Stimulated activated CD8-positive, alpha-beta memory T cell treated with anti-CD3 and anti-CD28 coated beads, Interleukin-12 subunit alpha, Interleukin-12 subunit beta, amount 100 ng/mL, for 1 hour (primary cell): ENCODE measurements around the gene LSM14B.

Source experiments
- DNase-seq: peaks from one replicate; pipeline ENCODE4 v3.0.0-alpha.2; 2020; ENCODE audit warnings: low read depth

The LSM14B gene

DNA sequence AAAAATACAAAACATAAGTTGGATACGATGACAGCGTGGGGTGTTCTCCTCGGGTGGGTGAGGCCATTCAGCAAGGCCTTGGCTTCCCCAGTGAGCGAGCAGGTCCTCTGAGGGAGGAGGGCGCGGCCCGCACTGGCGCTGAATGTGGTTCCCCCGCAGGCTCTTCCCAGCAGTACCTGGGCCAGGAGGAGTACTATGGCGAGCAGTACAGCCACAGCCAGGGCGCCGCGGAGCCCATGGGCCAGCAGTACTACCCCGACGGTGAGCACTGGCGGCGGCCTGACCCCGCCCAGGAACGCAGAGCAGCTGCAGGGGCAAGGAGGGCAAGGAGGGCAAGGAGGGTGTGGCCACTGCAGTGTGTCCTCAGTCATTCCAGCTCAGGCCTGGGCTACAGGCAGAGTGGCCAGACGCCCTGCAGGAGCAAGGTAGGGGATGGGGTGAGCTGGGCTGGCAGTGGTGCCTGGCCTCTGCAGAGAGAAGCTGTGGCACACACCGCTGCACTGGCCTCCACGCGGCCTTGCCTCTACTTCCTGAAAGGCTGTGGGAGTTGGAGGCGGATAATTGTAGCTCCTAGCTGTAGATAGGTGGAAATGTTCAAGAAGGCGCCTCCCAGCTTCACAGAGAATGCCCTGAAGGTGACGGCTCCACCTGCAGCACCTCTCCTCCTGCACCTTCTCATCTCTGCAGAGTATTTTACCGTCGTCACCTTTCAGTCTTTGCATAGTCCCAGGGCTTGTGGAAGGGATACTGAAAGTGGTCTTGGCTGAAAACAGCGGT, 41.9 kb downstream of the LSM14B start:
- DNase-seq: no peak

DNA sequence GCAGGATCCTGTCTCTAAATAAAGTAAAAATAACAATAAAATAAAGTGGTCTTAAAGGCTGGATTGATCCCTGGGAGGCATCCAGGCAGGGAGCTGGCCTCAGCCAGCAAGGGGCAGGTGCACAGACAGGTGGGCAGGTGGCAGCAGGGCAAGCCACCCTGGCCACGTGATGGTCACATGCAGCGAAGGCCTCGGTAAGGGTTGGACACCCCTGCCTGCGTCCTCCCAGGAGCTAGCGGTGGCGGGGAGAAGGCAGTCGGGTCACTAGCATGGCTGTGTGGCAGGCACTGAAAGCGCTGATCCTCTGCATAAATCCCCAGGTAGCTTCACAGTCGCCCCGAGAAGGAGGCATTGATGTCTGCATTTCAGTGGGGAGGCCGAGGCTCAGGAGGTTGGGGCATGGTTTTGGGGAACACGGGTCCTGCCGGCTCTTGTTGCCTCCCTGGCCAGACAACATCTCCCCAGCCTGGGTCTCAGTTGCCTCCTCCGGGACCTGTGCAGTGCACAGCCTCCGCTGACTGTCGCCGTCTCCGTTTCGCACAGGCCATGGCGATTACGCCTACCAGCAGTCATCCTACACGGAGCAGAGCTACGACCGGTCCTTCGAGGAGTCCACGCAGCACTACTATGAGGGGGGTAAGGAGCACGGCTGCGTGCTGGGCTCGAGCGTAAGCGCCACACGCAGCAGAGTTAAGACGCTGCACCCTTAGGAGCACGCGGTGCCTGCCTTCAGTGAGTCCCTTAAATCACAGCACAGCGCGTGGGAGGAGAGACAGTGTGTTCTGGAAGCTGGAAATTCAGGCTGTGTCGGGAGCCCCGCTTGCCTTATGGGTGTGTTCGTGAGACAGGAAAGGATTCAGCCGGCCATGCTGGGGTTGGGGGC, 42.8 kb downstream of the LSM14B start:
- no peak for DNase-seq

DNA sequence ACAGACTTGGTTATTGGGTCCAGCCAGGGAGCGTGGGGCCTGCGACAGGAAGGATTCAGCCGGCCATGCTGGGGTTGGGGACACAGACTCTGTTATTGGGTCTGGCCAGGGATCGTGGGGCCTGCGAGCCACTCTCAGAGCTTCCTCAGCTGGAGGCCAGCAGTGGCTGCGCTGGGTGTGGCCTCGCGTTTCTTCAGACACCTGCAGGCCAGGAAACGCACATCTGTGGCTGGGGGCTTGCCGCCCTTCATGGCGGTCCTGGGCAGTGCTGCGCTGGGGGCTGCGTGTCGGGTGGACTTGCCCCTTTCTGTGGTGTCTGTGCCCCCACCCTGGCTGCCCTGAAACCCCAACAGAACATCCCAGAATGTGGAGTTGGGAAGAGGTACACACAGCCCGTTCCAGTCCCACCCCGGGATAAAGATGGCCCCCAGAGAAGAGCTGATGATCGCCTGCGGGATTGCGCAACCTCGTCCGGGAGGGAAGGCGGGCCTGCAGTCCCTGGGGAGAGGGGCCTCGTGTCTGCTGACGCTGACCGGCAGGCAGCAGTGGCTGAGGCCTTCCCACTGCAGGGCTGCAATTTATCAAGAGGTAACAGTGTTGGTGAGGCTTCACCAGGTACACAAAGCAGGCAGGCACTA, 43.6 kb downstream of the LSM14B start:
- DNase-seq: no peak

DNA sequence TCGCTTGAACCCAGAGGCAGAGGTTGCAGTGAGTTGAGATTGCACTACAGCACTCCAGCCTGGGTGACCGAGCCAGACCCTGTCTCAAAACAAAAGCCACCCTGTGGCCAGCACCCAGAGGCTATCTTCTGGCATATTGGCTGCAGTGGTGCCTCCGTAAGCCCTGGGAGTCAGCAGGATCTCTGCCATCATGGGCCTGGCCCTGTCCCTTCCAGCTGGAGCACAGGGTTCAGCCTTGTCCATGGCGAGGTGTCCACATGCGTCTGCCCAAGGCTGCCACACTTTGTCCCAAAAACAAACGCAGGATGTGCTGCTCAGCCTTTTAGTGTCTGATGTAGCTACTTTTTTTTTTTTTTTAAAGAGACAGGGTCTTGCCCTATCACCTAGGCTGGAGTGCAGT, 45.2 kb downstream of the LSM14B start:
- DNase-seq: no peak

DNA sequence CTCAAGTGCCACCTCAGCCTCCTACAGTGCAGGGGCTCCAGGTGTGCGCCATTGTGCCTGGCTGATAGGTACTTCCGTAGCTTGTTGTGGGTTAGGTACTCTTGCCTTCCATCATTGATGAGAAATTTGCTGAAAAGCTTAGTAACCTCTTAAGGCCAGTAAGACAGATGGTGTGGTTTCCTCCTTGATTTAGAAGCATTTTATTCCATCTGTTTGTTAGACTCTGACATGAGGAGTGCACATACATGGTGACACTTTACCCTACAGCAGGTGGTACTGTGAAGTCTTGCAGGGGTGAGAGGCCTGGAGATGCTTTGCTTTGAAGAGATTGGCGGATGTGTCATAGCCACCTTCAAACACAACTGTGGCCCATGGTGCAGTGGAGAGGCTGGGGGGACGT, 45.8 kb downstream of the LSM14B start:
- no peak for DNase-seq

DNA sequence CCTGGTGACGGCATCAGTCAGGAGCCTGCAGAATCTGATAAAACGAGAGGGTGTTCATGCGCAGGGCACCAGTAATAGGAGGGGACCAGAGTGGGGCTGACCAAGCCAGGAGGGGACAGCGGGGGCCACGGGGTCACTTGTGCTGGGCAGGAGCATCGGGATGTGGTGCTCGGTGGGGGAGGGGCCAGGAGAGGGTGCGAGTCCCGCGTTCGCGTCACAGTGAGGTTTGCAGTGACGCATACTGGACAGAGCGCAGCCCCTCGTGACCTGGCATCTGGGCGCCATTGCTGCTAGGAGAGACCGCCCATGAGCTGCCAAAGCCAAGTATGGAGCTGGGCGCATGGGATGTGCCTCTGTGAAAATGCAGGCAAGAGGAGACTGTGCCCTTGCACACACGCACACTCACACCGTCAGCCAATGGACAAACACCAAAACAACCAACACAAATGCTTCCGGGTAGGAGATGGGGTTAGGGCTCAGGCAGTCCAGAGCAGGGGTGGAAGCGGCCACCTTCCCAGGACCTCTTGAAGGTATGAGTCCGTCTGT, 46.7 kb downstream of the LSM14B start:
- no peak for DNase-seq

DNA sequence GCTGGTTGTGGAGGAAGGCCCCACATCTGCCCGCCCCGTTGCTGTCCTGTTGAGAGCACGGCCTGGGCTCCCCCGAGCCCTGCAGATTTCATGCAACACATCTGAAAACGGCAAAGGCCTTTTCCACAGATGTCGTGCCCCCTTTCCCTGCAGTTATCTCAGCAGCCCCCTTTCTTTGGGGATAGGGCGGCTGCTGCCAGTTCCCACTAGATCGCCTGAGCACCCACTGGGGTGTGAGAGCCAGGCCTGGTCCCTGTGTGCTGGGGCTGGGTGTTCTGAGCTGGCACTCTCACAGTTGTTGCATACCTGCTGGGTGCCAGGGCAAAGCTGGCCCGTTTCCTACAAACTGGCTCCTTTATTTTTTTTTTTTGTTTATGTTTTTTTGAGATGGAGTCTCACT, 48.3 kb downstream of the LSM14B start:
- no peak for DNase-seq

DNA sequence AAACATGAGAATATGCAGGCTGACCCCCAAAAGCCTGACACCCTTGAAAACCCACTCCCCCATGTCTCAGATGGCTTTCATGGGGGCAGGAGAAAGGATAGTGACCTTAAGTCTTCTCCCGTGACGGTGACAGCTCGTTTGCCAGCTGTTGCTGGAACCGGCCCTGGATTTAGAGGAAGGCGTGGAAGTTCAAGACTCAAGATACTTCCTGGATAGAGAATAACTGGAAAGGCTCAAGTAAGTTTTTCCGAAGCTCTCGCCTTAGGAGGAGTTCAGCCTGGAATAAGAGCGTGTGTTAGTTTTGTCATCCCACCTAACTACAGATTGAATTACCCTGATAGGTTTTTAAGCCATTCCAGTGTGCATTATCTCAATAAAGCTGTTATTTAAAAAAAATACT, 49.0 kb downstream of the LSM14B start:
- no peak for DNase-seq

DNA sequence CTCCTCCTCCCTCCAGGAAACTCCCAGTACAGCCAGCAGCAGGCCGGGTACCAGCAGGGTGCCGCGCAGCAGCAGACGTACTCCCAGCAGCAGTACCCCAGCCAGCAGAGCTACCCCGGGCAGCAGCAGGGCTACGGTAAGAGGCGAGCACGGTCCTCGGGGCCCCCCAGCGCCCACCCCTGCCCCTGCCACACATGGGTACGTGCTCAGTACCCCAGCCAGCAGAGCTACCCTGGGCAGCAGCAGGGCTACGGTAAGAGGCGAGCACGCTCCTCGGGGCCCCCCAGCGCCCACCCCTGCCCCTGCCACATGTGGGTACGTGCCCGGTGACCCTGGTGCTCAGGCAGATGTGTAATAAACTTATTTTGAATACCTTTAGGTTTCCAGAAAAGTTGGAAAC, 50.4 kb downstream of the LSM14B start:
- DNase-seq: no peak

DNA sequence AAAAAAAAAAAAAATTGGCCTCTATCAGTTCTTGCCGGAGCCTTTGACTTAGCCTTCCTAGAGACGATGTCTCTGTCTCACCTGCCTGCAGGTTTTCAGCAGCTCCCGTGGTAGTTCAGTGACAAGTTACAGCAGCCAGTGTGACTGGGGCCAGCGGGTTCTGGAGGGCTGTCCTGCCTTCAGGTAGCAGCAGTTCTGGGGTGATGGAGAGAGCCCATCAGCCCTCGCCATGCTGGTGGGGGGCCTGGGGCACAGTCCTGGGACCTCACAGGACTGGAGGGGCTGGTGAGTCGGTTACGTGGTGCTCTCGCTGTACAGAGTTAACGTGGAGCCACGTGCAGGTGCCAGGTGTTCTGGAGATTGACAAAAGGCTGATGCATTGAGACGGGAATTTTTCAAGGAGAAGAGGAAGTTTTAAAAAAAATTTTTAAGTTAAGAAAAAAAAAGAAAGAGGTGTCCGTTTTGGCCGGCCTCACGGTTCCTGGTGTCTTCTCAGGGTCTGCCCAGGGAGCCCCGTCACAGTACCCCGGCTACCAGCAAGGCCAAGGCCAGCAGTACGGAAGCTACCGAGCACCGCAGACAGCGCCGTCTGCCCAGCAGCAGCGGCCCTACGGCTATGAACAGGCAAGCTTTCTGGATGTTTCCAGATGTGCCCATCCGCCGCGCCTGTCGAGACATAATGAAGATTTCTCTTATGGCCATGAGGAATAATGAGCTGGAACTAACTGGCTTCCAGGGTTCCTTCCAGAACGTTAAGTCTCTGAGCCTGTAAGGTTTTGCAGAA, 51.9 kb downstream of the LSM14B start:
- no peak for DNase-seq

DNA sequence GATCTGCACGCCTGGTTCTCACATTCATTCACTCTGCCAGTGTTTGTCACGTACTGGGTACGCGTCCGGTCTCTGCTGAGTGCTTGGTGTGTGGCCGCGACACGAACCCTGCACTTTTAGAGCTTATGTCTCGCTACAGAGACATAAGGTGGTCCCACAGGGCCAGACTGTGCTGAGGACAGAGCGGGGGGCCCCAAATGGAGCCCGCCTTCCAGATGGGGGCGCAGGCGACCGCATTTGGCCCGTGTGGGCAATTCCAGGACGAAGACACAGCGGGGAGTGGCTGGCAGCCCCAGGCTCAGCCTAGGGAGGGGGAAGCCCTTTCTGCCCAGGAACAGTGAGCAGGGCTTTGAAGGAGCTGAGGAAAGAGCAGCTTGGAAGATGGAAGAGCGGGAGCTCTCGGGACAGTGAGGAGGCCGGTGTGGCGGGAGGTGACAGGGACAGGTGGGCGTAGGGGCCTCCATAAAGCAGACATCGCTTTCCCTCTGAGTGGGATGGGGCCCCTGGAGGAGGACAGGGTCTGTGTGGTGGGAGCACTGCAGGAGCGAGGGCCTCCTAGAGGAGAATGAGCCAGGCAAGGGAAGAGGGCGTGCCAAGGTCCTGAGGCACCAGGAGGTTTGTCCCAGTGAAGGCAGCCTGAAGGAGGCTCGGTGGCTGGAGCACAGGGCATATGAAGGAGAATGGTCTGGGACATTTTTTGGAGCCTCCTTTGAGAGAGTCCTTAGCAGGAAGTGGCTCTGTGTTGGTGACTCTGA, 52.8 kb downstream of the LSM14B start:
- no peak for DNase-seq

DNA sequence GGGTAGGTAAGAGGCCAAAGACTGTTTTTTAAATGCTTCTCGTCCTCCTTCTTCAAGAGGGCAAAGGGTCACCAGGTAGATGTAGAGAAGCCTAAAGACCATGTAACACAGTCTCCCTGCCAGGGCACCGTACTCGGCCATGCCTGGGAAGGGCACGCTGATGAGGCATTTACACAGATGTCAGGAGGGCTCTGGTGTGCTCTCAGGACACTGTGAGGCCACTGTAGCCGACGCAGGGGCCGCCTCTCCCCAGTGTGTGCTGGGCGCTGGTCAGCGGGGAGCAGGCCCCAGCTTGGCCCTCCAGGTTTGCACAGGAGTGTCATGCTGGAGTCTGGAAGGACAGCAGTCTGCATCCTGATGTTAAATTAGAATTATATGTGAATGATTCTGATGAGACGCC, 53.4 kb downstream of the LSM14B start:
- no peak for DNase-seq

DNA sequence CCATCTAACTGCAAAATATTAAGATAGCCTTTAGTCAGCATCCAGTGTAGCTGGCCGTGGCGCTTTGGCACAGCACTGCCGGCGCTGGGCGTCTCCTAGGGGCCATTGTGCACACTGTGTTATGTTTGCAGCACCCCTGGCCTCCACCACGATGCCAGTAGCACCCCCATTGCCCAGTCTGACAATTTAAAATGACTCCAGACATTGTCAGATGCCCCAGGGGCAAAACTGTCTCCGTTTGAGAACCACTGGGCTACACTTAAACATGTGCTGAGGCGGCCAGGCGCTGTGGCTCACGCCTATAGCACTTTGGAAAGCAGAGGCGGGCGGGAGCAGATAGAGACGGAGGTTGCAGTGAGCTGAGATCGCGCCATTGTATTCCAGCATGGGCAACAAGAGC, 54.6 kb downstream of the LSM14B start:
- no peak for DNase-seq

DNA sequence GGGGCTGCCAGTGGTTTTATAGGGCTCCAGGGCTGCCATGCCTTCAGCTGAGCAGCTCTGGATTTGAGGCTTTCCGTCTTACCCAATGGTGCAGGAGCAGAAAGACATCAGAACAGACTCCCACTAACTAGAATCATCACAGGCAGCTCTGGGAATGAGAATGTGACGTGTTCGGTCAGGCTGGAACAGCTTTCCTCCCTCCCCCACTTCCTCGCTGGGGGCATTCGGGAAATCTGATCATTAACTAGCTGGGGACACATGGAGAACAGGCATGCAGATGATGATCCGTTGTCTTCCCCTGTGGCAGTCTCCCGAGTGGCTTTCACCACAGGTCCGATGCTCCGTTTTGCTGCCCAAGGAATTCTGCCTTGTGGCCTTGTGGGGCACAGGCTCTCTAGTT, 55.0 kb downstream of the LSM14B start:
- no peak for DNase-seq

DNA sequence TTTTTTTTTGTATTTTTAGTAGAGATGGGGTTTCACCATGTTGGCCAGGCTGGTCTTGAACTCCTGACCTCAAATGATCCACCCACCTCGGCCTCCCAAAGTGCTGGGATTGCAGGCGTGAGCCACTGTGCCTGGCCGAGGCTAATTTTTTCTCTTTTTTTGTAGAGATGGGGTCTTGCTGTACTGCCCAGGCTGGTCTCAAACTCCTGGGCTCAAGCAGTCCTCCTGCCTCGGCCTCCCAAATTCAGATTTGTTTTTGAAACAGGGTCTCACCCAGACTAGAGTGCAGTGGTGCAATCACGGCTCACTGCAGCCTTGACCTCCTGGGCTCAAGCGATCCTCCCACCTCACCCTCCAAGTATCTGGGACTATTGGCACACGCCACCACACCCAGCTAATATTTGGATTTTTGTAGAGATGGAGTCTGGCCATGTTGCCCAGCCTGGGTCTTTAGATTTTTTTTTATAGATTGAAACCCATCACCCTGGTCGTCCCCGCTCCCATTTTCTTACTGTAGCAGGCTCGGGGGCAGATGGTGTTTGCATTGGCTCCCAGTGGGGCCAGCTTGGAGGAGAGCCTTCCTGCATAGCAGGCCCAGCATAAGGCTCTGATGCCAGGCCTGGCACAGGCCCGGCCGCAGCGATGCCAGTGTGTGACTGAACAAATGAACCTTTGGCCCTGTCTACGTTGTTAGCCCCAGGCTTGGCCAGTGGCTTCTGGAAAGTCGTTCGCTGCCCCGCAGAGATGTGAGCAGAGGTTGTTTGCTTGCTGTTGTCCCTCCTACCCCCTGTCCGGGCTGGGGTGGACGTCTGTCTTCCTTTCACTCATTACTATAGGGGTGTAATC, 56.3 kb downstream of the LSM14B start:
- DNase-seq: no peak

DNA sequence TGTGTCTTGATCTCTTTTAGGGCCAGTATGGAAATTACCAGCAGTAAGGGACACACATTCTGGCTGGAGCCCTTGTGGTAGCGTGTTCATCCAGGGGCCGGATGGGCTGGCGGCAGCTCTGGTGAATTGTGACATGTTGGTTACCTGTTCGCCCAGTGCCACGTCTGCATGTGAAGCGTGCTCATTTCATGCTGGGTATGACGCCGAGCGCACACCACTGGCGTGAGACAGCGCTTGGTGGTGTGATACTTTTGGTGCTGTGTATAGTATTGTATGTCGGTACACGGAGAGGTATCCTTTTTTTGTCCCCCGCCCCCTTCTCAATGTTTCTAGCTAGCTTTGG, 56.9 kb downstream of the LSM14B start:
- no peak for DNase-seq

DNA sequence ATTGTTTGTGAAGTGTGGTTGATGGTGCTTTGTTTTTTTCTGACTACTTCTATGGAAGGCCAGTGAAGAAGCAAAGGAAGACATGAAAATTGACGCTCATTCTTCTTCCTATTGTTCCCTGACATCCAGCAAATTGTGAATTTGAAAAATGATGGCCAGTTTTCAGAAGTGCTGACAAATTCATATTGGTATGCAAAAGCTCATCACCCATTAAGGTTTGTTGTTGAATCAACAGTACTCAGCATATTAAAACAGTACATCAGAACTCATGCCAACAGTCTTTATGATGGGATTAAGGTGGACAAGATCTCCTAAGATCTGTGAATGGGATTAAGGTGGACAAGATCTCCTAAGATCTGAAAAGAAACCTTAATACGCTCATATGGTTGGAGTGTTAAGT, 59.5 kb downstream of the LSM14B start:
- no peak for DNase-seq

DNA sequence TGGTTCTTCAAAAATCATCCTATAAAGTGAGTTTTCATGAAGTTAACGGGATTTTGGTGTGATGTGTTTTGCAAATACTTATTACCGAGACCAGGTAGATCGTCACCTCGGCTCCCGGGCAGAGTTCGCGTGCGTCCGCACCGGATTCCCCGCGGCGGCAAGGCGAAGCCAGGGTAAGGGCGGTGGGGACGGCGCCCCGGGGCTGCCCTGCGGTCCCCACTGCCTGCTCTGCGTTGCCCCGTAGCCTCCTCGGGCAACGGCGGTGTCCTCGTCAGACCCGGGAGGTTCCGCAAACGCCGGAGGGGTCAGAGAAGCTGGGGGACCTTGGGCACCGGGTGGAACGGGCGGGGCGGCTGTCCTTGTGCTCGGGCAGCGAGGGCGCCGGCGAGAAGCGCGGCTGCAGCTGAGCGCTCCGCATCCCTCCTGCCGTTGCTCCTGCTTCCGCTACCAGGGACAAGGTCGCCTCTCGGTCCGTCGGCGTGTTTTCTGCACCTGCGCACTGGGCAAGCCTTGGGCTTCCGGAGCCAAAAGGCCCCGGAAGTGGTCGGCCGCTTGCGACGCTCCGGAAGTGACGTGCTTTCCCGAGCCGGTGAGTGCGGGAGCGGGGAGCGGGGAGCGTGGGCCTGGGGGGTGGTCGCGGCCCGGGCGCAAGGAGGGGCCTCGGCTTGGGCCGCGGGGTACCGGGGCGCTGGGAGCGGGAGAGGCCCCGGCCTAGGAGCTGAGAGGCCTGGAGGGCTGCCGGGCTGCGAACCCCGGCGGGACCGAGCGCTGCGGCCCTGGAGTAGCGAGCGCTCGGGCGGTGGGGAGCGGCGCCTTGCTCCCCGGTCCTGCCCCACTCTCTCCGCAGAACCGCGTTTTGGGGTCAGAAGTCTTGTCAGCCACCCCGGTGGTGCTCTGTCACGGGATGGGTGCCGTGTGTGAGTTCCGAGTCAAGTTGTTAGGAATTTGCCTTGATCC, 60.5 kb downstream of the LSM14B start, which contains the start of gene MTG2:
TSS of gene MTG2 (plus strand) at position 560 of the 957 bp plus-strand sequence. CDS start 10,393 bp downstream, outside the sequence.
- DNase-seq: peak; percentile 93
